Peyer's patch (tissue), 4 donors: ENCODE measurements around the gene PRR33.

Experiments used
- CTCF ChIP-seq, 6 experiments: fragments of 450-650 bp in 4 of 6; fragments of 200-600 bp in 2 of 6; sonication (generic) in 1 of 6; IDR thresholded peaks; one replicate each; pipeline ENCODE4 v1.5.1; 2017 to 2019; ENCODE audit warnings: antibody characterized with exemption in 6 of 6, mild to moderate bottlenecking in 3 of 6, moderate library complexity in 1 of 6
- POLR2A ChIP-seq, 2 donors: fragments of 450-650 bp; IDR thresholded peaks; one replicate each; pipeline ENCODE4 v1.5.1; 2017; ENCODE audit warnings: antibody characterized with exemption in 2 of 2, mild to moderate bottlenecking in 2 of 2, moderate library complexity in 2 of 2

GRCh38 chr11:1932105-1932480, 40.4 kb upstream of the PRR33 start:
- TF ChIP-seq CTCF (IDR thresholded peaks at IDR 0.05) (no peak), POLR2A (IDR thresholded peaks at IDR 0.05) (no peak)
